ENCODE results near the gene BBS1. TPM values are rescaled to one million over a fixed set of nuclear protein-coding genes. Genes with fewer than 3 reads are reported as not detected.

BBS1 gene
- polyA plus RNA-seq, 1 of the 3 experiments (the other 2 are of a cell fraction), result 24.8 TPM

DNA sequence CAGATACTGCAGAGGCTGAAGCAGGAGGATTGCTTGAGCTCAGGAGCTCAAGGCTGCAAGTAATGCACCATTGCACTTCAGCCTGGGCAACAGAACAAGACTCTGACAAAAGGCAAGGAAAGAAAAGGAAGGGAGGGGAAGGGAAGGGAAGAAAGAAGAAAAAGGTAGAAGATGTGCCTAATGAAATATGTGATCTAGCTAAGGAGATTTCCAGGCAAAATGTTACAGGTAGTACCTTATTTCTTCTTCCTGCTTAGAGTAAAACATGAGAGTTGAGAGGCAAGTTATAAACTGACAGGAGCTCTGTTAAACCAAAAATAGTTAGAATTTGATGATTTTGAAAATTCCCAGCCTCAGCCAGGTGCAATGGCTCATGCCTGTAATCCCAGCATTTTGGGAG, 48.4 kb upstream of the BBS1 start:
- H3K4me3 ChIP-seq (ENCODE audit: low read depth in 2 of 2, low read length in 1 of 2), result no peak overlapping the region
- TF ChIP-seq, protein P1, sequence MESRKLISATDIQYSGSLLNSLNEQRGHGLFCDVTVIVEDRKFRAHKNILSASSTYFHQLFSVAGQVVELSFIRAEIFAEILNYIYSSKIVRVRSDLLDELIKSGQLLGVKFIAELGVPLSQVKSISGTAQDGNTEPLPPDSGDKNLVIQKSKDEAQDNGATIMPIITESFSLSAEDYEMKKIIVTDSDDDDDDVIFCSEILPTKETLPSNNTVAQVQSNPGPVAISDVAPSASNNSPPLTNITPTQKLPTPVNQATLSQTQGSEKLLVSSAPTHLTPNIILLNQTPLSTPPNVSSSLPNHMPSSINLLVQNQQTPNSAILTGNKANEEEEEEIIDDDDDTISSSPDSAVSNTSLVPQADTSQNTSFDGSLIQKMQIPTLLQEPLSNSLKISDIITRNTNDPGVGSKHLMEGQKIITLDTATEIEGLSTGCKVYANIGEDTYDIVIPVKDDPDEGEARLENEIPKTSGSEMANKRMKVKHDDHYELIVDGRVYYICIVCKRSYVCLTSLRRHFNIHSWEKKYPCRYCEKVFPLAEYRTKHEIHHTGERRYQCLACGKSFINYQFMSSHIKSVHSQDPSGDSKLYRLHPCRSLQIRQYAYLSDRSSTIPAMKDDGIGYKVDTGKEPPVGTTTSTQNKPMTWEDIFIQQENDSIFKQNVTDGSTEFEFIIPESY (IDR thresholded peaks at IDR 0.05; ENCODE audit: borderline replicate concordance, low read depth), result no peak
- TF ChIP-seq ELF1 (IDR thresholded peaks at IDR 0.05) (no peak), RCOR1 (IDR thresholded peaks at IDR 0.05; ENCODE audit: low read length) (no peak), RAD21 (IDR thresholded peaks at IDR 0.05; ENCODE audit: low read length) (no peak), YY1 (IDR thresholded peaks at IDR 0.05; ENCODE audit: low read depth) (no peak), POLR2AphosphoS5 (IDR thresholded peaks at IDR 0.05; ENCODE audit: low read depth, low read length) (no peak)
- no peaks in the 10 kb centered on the region for H3K36me3 ChIP-seq (replicated peaks in 1 of 2; ENCODE audit: control insufficient read depth in 1 of 2, insufficient read depth in 2 of 2, low read length in 1 of 2)
- H3K27me3 ChIP-seq (ENCODE audit: insufficient read depth), result no peaks in the 10 kb centered on the region
- POLR2A ChIA-PET, result no interaction called here
- no peak for DNase-seq
- no peaks in the 10 kb centered on the region for H3K9me3 ChIP-seq
- no peak overlapping the region for H3K4me2 ChIP-seq
- no peaks in the 10 kb centered on the region for H3K9me2 ChIP-seq
- H3K9ac ChIP-seq, result no peak overlapping the region
- H3F3A ChIP-seq (replicated peaks; ENCODE audit: insufficient read depth), result no peaks in the 10 kb centered on the region
- H3K4me1 ChIP-seq (ENCODE audit: control insufficient read depth in 1 of 2, insufficient read depth in 2 of 2, low read depth in 1 of 2, low read length in 1 of 2), result peaks cover 0 to 8% of the 10 kb centered on the region in 2 experiments; a peak in 1 of 4 replicates
- no peaks in the 10 kb centered on the region for H3K79me2 ChIP-seq (ENCODE audit: insufficient read depth)
- H3K27ac ChIP-seq (ENCODE audit: low read depth in 2 of 2, low read length in 1 of 2), result no peak overlapping the region
- H2AFZ ChIP-seq (ENCODE audit: low read depth), result no peak overlapping the region
- H4K20me1 ChIP-seq (ENCODE audit: insufficient read depth), result no peaks in the 10 kb centered on the region
- CTCF ChIA-PET, result interaction anchor here (0.7 to 2.2 kb wide), 4 partner anchors 17 to 76 kb away, joined by 3 to 7 read pairs (median 3); no protein-coding TSS in a partner anchor

DNA sequence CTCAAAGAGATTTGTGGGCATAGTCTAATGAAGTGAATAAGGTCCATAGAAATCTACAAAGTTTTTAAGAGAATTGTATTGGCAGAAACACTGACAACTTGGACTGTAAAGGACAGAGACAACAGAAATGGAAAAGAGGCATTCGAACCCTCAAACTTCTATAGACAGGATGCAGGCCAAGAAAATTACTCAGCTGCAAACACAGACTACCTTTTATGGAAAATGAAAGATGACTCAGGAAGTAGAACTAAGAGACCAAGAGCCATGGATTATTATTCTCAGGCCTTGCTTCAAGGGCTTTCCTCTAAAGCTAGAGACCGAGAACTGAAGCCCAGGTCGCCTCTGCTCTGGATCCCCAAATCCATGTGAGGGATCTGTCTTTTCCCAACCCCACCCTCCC, 47.5 kb upstream of the BBS1 start:
- Histone ChIP-seq H3K27ac (ENCODE audit: low read depth in 2 of 2, low read length in 1 of 2) (no peak overlapping the region), H3K9ac (no peak overlapping the region), H3K4me2 (no peak overlapping the region), H3K9me2 (no peaks in the 10 kb centered on the region), H3K4me1 (ENCODE audit: control insufficient read depth in 1 of 2, insufficient read depth in 2 of 2, low read depth in 1 of 2, low read length in 1 of 2) (peaks cover 4 to 15% of the 10 kb centered on the region in 2 experiments; a peak in 3 of 4 replicates), H3K9me3 (no peaks in the 10 kb centered on the region), H3K79me2 (ENCODE audit: insufficient read depth) (peaks cover 7% of the 10 kb centered on the region; the same call in 1 of the 2 replicates), H4K20me1 (ENCODE audit: insufficient read depth) (no peaks in the 10 kb centered on the region), H3K27me3 (ENCODE audit: insufficient read depth) (no peaks in the 10 kb centered on the region), H3K4me3 (ENCODE audit: low read depth in 2 of 2, low read length in 1 of 2) (no peak overlapping the region), H3K36me3 (replicated peaks in 1 of 2; ENCODE audit: control insufficient read depth in 1 of 2, insufficient read depth in 2 of 2, low read length in 1 of 2) (no peaks in the 10 kb centered on the region), H3F3A (replicated peaks; ENCODE audit: insufficient read depth) (no peaks in the 10 kb centered on the region), H2AFZ (ENCODE audit: low read depth) (no peak overlapping the region)
- ChIA-PET POLR2A (no interaction called here), CTCF (interaction anchor here (1.3 kb wide), 1 partner anchor 24 kb away, joined by 5 read pairs; the partner anchor contains the start of gene MRPL11)
- DNase-seq, result no peak
- TF ChIP-seq FOSL2 (IDR thresholded peaks at IDR 0.05; ENCODE audit: borderline replicate concordance, low read depth), result no peak
- no peak for TF ChIP-seq MEF2A (IDR thresholded peaks at IDR 0.05; ENCODE audit: borderline replicate concordance, low read depth)
- TF ChIP-seq SIN3A (IDR thresholded peaks at IDR 0.05; ENCODE audit: borderline replicate concordance, low read depth, low read length), result no peak
- TF ChIP-seq, protein P2, sequence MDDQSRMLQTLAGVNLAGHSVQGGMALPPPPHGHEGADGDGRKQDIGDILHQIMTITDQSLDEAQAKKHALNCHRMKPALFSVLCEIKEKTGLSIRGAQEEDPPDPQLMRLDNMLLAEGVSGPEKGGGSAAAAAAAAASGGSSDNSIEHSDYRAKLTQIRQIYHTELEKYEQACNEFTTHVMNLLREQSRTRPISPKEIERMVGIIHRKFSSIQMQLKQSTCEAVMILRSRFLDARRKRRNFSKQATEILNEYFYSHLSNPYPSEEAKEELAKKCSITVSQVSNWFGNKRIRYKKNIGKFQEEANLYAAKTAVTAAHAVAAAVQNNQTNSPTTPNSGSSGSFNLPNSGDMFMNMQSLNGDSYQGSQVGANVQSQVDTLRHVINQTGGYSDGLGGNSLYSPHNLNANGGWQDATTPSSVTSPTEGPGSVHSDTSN (IDR thresholded peaks at IDR 0.05), result no peak
- TF ChIP-seq RFX5 (IDR thresholded peaks at IDR 0.05; ENCODE audit: low read length), result no peak
- TF ChIP-seq, protein P1 (IDR thresholded peaks at IDR 0.05; ENCODE audit: borderline replicate concordance, low read depth), result no peak
- TF ChIP-seq, protein P3, sequence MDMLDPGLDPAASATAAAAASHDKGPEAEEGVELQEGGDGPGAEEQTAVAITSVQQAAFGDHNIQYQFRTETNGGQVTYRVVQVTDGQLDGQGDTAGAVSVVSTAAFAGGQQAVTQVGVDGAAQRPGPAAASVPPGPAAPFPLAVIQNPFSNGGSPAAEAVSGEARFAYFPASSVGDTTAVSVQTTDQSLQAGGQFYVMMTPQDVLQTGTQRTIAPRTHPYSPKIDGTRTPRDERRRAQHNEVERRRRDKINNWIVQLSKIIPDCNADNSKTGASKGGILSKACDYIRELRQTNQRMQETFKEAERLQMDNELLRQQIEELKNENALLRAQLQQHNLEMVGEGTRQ (IDR thresholded peaks at IDR 0.05; ENCODE audit: borderline replicate concordance, low read depth, low read length), result no peak
- TF ChIP-seq GATA2 (CRISPR knock-in tag; IDR thresholded peaks at IDR 0.05), result no peak
- TF ChIP-seq FOXM1 (IDR thresholded peaks at IDR 0.05; ENCODE audit: low read depth), result no peak
- no peak for TF ChIP-seq RXRA (IDR thresholded peaks at IDR 0.05; ENCODE audit: borderline replicate concordance, low read depth)
- no peak for TF ChIP-seq TEAD4 (IDR thresholded peaks at IDR 0.05; ENCODE audit: borderline replicate concordance, insufficient read depth)
- TF ChIP-seq, protein P4, sequence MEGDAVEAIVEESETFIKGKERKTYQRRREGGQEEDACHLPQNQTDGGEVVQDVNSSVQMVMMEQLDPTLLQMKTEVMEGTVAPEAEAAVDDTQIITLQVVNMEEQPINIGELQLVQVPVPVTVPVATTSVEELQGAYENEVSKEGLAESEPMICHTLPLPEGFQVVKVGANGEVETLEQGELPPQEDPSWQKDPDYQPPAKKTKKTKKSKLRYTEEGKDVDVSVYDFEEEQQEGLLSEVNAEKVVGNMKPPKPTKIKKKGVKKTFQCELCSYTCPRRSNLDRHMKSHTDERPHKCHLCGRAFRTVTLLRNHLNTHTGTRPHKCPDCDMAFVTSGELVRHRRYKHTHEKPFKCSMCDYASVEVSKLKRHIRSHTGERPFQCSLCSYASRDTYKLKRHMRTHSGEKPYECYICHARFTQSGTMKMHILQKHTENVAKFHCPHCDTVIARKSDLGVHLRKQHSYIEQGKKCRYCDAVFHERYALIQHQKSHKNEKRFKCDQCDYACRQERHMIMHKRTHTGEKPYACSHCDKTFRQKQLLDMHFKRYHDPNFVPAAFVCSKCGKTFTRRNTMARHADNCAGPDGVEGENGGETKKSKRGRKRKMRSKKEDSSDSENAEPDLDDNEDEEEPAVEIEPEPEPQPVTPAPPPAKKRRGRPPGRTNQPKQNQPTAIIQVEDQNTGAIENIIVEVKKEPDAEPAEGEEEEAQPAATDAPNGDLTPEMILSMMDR (IDR thresholded peaks at IDR 0.05), result no peak
- TF ChIP-seq, protein P5, sequence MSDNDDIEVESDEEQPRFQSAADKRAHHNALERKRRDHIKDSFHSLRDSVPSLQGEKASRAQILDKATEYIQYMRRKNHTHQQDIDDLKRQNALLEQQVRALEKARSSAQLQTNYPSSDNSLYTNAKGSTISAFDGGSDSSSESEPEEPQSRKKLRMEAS (IDR thresholded peaks at IDR 0.05; ENCODE audit: low read depth), result no peak
- TF ChIP-seq CHD2 (IDR thresholded peaks at IDR 0.05; ENCODE audit: low read length, partially characterized antibody), result no peak
- 52% methylated on average over 2 of the region's 3 CpGs for WGBS (ENCODE audit: low lambda C conversion rate)

All from SK-N-SH (cell line).